ENCODE measurements around the gene RPN2. TPM values are rescaled to one million over a fixed set of nuclear protein-coding genes. Genes with fewer than 3 reads are reported as not detected.
A peak's percentile ranks its signal among the peaks of the same experiment; 100 is the strongest.

RPN2 gene
- total RNA-seq, 2 experiments from 2014 or later = 123 to 125 TPM

GRCh38 chr20:37236462-37236861, 57.3 kb downstream of the RPN2 start:
- POLR2A ChIA-PET = no interaction called here
- no peak for DNase-seq
- H3K4me3 Mint-ChIP-seq = no peak overlapping the region
- peaks cover 54% of the 10 kb centered on the region for H3K36me3 Mint-ChIP-seq
- H3K4me1 Mint-ChIP-seq (ENCODE audit: low read depth) = no peaks in the 10 kb centered on the region
- CTCF ChIA-PET = interaction anchor here (1.0 kb wide), 1 partner anchor 46 kb away, joined by 3 read pairs; no protein-coding TSS in a partner anchor
- H3K9me3 Mint-ChIP-seq = no peaks in the 10 kb centered on the region
- H3K27me3 Mint-ChIP-seq = no peaks in the 10 kb centered on the region
- intact Hi-C loops (cut with micrococcal nuclease) = no loop called here
- no peak overlapping the region for H3K27ac Mint-ChIP-seq

- no peaks in the 10 kb centered on the region for H3K9me3 Mint-ChIP-seq
- ChIA-PET POLR2A (no interaction called here), CTCF (no interaction called here)
- intact Hi-C loops (cut with micrococcal nuclease) = no loop called here
- no peaks in the 10 kb centered on the region for H3K27me3 Mint-ChIP-seq
- peaks cover 56% of the 10 kb centered on the region for H3K36me3 Mint-ChIP-seq
- no peaks in the 10 kb centered on the region for H3K4me1 Mint-ChIP-seq (ENCODE audit: low read depth)
- no peak overlapping the region for H3K27ac Mint-ChIP-seq
- DNase-seq = no peak
- no peak overlapping the region for H3K4me3 Mint-ChIP-seq
Observed at GRCh38 chr20:37237656-37238055, 58.5 kb downstream of the RPN2 start.

- Mint-ChIP-seq H3K27ac (no peak overlapping the region), H3K4me1 (ENCODE audit: low read depth) (no peaks in the 10 kb centered on the region), H3K9me3 (no peaks in the 10 kb centered on the region), H3K36me3 (peaks cover 61% of the 10 kb centered on the region), H3K27me3 (no peaks in the 10 kb centered on the region), H3K4me3 (no peak overlapping the region)
- intact Hi-C loops (cut with micrococcal nuclease) = no loop called here
- ChIA-PET POLR2A (no interaction called here), CTCF (no interaction called here)
- no peak for DNase-seq
Observed at GRCh38 chr20:37238426-37238825, 59.3 kb downstream of the RPN2 start.

- H3K27me3 Mint-ChIP-seq = no peaks in the 10 kb centered on the region
- CTCF ChIA-PET = no interaction called here
- DNase-seq = no peak
- peaks cover 59% of the 10 kb centered on the region for H3K36me3 Mint-ChIP-seq
- no peak overlapping the region for H3K27ac Mint-ChIP-seq
- H3K4me1 Mint-ChIP-seq (ENCODE audit: low read depth) = no peaks in the 10 kb centered on the region
- POLR2A ChIA-PET = no interaction called here
- H3K9me3 Mint-ChIP-seq = no peaks in the 10 kb centered on the region
- intact Hi-C loops (cut with micrococcal nuclease) = no loop called here
- no peak overlapping the region for H3K4me3 Mint-ChIP-seq
Observed at GRCh38 chr20:37238935-37239451, 59.9 kb downstream of the RPN2 start.

GRCh38 chr20:37240337-37241067, 61.4 kb downstream of the RPN2 start:
- H3K9me3 Mint-ChIP-seq = no peaks in the 10 kb centered on the region
- POLR2A ChIA-PET = no interaction called here
- CTCF ChIA-PET = interaction anchor here (1.6 kb wide), 1 partner anchor 293 kb away, joined by 4 read pairs; no protein-coding TSS in a partner anchor
- H3K27ac Mint-ChIP-seq = no peak overlapping the region
- H3K4me1 Mint-ChIP-seq (ENCODE audit: low read depth) = no peaks in the 10 kb centered on the region
- H3K4me3 Mint-ChIP-seq = no peak overlapping the region
- intact Hi-C loops (cut with micrococcal nuclease) = no loop called here
- no peaks in the 10 kb centered on the region for H3K27me3 Mint-ChIP-seq
- DNase-seq = no peak
- H3K36me3 Mint-ChIP-seq = peaks cover 46% of the 10 kb centered on the region

GRCh38 chr20:37242503-37242902, 63.4 kb downstream of the RPN2 start:
- Mint-ChIP-seq H3K4me1 (ENCODE audit: low read depth) (no peaks in the 10 kb centered on the region), H3K27ac (no peak overlapping the region), H3K9me3 (no peaks in the 10 kb centered on the region), H3K27me3 (no peaks in the 10 kb centered on the region), H3K4me3 (no peak overlapping the region), H3K36me3 (peaks cover 37% of the 10 kb centered on the region)
- no peak for DNase-seq
- CTCF ChIA-PET = no interaction called here
- intact Hi-C loops (cut with micrococcal nuclease) = no loop called here
- POLR2A ChIA-PET = no interaction called here

GRCh38 chr20:37243076-37243936, 64.2 kb downstream of the RPN2 start:
- no peak overlapping the region for H3K4me3 Mint-ChIP-seq
- H3K36me3 Mint-ChIP-seq = peaks cover 34% of the 10 kb centered on the region
- CTCF ChIA-PET = no interaction called here
- no peaks in the 10 kb centered on the region for H3K27me3 Mint-ChIP-seq
- no peaks in the 10 kb centered on the region for H3K9me3 Mint-ChIP-seq
- no peaks in the 10 kb centered on the region for H3K4me1 Mint-ChIP-seq (ENCODE audit: low read depth)
- no peak for DNase-seq
- H3K27ac Mint-ChIP-seq = peak overlapping the region; percentile 39
- POLR2A ChIA-PET = no interaction called here
- intact Hi-C loops (cut with micrococcal nuclease) = no loop called here

- H3K9me3 Mint-ChIP-seq = no peaks in the 10 kb centered on the region
- no peaks in the 10 kb centered on the region for H3K27me3 Mint-ChIP-seq
- no peaks in the 10 kb centered on the region for H3K4me1 Mint-ChIP-seq (ENCODE audit: low read depth)
- ChIA-PET CTCF (no interaction called here), POLR2A (interaction anchor here (0.6 kb wide), 1 partner anchor 184 kb away, joined by 3 read pairs; no protein-coding TSS in a partner anchor)
- peaks cover 29% of the 10 kb centered on the region for H3K36me3 Mint-ChIP-seq
- H3K4me3 Mint-ChIP-seq = no peak overlapping the region
- intact Hi-C loops (cut with micrococcal nuclease) = no loop called here
- DNase-seq = no peak
- H3K27ac Mint-ChIP-seq = no peak overlapping the region
Observed at GRCh38 chr20:37243937-37244571, 64.9 kb downstream of the RPN2 start.

GRCh38 chr20:37244572-37244957, 65.4 kb downstream of the RPN2 start:
- Mint-ChIP-seq H3K4me1 (ENCODE audit: low read depth) (no peaks in the 10 kb centered on the region), H3K27ac (no peak overlapping the region), H3K27me3 (no peaks in the 10 kb centered on the region), H3K4me3 (no peak overlapping the region), H3K36me3 (peaks cover 29% of the 10 kb centered on the region), H3K9me3 (no peaks in the 10 kb centered on the region)
- ChIA-PET POLR2A (interaction anchor here (0.6 kb wide), 1 partner anchor 185 kb away, joined by 3 read pairs; no protein-coding TSS in a partner anchor), CTCF (no interaction called here)
- DNase-seq = no peak
- intact Hi-C loops (cut with micrococcal nuclease) = no loop called here

GRCh38 chr20:37245216-37246150, 66.4 kb downstream of the RPN2 start:
- no peak for DNase-seq
- no peak overlapping the region for H3K4me3 Mint-ChIP-seq
- intact Hi-C loops (cut with micrococcal nuclease) = no loop called here
- H3K9me3 Mint-ChIP-seq = no peaks in the 10 kb centered on the region
- no peaks in the 10 kb centered on the region for H3K4me1 Mint-ChIP-seq (ENCODE audit: low read depth)
- H3K36me3 Mint-ChIP-seq = peaks cover 22% of the 10 kb centered on the region
- POLR2A ChIA-PET = no interaction called here
- H3K27me3 Mint-ChIP-seq = no peaks in the 10 kb centered on the region
- H3K27ac Mint-ChIP-seq = no peak overlapping the region
- CTCF ChIA-PET = no interaction called here

GRCh38 chr20:37246736-37247135, 67.6 kb downstream of the RPN2 start:
- H3K9me3 Mint-ChIP-seq = no peaks in the 10 kb centered on the region
- DNase-seq = no peak
- H3K27ac Mint-ChIP-seq = no peak overlapping the region
- no peaks in the 10 kb centered on the region for H3K4me1 Mint-ChIP-seq (ENCODE audit: low read depth)
- H3K36me3 Mint-ChIP-seq = peaks cover 14% of the 10 kb centered on the region
- intact Hi-C loops (cut with micrococcal nuclease) = no loop called here
- POLR2A ChIA-PET = no interaction called here
- no peak overlapping the region for H3K4me3 Mint-ChIP-seq
- no peaks in the 10 kb centered on the region for H3K27me3 Mint-ChIP-seq
- CTCF ChIA-PET = interaction anchor here (0.9 kb wide), 1 partner anchor 288 kb away, joined by 3 read pairs; no protein-coding TSS in a partner anchor
